GM12892 (cell line): ENCODE results near the gene CCDC149.

ENCODE experiments used
- POLR2A ChIP-seq: IDR thresholded peaks from 2 replicates; pipeline ENCODE4 v1.6.1; 2011; ENCODE audit warnings: low read depth, low read length, control low read depth
- POLR2AphosphoS5 ChIP-seq: IDR thresholded peaks from 2 replicates; pipeline ENCODE4 v1.6.1; 2011; ENCODE audit warnings: low read depth, low read length, control low read depth

DNA sequence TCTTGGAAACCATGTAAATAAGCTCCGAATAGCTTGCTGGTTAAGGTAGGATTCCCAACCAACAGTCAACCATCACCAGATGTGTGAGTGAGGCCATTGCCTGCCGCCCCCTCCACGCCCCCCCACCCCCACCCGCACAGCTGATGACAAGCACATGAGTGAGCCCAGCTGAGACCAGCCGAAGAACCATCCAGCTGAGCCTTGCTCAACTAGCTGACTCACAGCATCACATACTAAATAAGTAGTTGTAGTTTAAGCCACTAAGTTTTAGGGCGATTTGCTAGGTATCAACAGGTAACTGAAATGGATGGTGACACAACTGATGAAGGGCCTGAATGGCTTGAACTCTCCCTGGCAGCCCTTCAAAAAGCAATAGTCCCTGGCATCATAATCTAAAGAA lies 1.6 kb upstream of the CCDC149 start:
- no peak for TF ChIP-seq POLR2A
- TF ChIP-seq POLR2AphosphoS5 = no peak
